ENCODE data around the gene SLX4IP.

SLX4IP gene

GRCh38 chr20:10448270-10449156 lies 13.4 kb downstream of the SLX4IP start:
- Histone ChIP-seq H3K36me3 (ENCODE audit: insufficient read depth, low read length) (no peaks in the 10 kb centered on the region), H3K9ac (ENCODE audit: insufficient read length) (peak overlapping the region; percentile 11), H3K4me3 (no peak overlapping the region), H3K9me3 (ENCODE audit: low read depth, low read length) (no peaks in the 10 kb centered on the region), H3K27ac (peak overlapping the region; percentile 72)
- DNase-seq (ENCODE audit: low read depth, low spot score), result no peak
- no peak for TF ChIP-seq POLR2AphosphoS5 (IDR thresholded peaks at IDR 0.05; ENCODE audit: borderline replicate concordance, low read depth, low read length)

- H3K27ac ChIP-seq, result peak overlapping the region; percentile 72
- no peak overlapping the region for H3K4me3 ChIP-seq
- H3K9me3 ChIP-seq (ENCODE audit: low read depth, low read length), result no peaks in the 10 kb centered on the region
- TF ChIP-seq POLR2AphosphoS5 (IDR thresholded peaks at IDR 0.05; ENCODE audit: borderline replicate concordance, low read depth, low read length) (no peak), EZH2 (IDR thresholded peaks at IDR 0.05) (no peak), FOXP2 (optimal IDR thresholded peaks at IDR 0.05; ENCODE audit: control extremely low read depth, extremely low read length, insufficient read depth) (no peak)
- no peak for DNase-seq (ENCODE audit: low read depth, low spot score)
- no peak overlapping the region for H3K9ac ChIP-seq (ENCODE audit: insufficient read length)
- no peaks in the 10 kb centered on the region for H3K36me3 ChIP-seq (ENCODE audit: insufficient read depth, low read length)
Observed at GRCh38 chr20:10449270-10449669, 14.2 kb downstream of the SLX4IP start.

DNA sequence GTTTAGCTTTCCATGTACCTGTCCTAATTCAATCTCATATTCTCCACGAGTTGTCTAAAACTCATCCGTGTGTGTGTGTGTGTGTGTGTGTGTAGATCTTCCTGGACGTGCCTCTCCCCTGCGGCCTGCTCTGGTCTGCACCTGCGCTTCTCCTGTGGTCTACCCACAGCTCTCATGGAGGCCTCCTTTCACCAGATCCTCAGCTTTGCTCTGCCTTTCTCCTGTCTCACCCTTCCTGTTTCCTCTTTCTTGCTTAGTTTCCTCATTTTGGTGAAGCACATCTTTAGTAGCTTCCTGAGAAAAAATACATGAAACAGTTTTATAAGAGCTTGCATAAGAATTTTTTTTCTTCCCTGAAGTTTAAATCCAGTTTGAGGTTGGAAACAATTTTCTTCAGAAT lies 18.1 kb downstream of the SLX4IP start:
- peaks cover under 1% of the 10 kb centered on the region; the same call in 1 of the 2 replicates for H3K36me3 ChIP-seq (ENCODE audit: insufficient read depth, low read length)
- H3K9me3 ChIP-seq (ENCODE audit: low read depth, low read length), result no peaks in the 10 kb centered on the region
- H3K27ac ChIP-seq, result peak overlapping the region; percentile 91
- H3K4me3 ChIP-seq, result no peak overlapping the region
- peak overlapping the region; percentile 50 for H3K9ac ChIP-seq (ENCODE audit: insufficient read length)
- no peak for DNase-seq (ENCODE audit: low read depth, low spot score)
- TF ChIP-seq POLR2AphosphoS5 (IDR thresholded peaks at IDR 0.05; ENCODE audit: borderline replicate concordance, low read depth, low read length), result no peak

- H3K9me3 ChIP-seq (ENCODE audit: low read depth, low read length), result no peaks in the 10 kb centered on the region
- peaks cover 4% of the 10 kb centered on the region; the same call in 1 of the 2 replicates for H3K36me3 ChIP-seq (ENCODE audit: insufficient read depth, low read length)
- peak overlapping the region; percentile 50 for H3K9ac ChIP-seq (ENCODE audit: insufficient read length)
- no peak for TF ChIP-seq FOXP2 (optimal IDR thresholded peaks at IDR 0.05; ENCODE audit: control extremely low read depth, extremely low read length, insufficient read depth)
- TF ChIP-seq POLR2AphosphoS5 (IDR thresholded peaks at IDR 0.05; ENCODE audit: borderline replicate concordance, low read depth, low read length), result no peak
- no peak for TF ChIP-seq EZH2 (IDR thresholded peaks at IDR 0.05)
- peak overlapping the region; percentile 91 for H3K27ac ChIP-seq
- no peak for DNase-seq (ENCODE audit: low read depth, low spot score)
- no peak overlapping the region for H3K4me3 ChIP-seq
Observed at GRCh38 chr20:10454151-10454750, 19.1 kb downstream of the SLX4IP start.

GRCh38 chr20:10461495-10461894 lies 26.4 kb downstream of the SLX4IP start:
- DNase-seq (ENCODE audit: low read depth, low spot score), result no peak
- no peaks in the 10 kb centered on the region; the same call in 1 of the 2 replicates for H3K9me3 ChIP-seq (ENCODE audit: low read depth, low read length)
- peaks cover 16% of the 10 kb centered on the region for H3K36me3 ChIP-seq (ENCODE audit: insufficient read depth, low read length)
- no peak overlapping the region for H3K9ac ChIP-seq (ENCODE audit: insufficient read length)
- H3K4me3 ChIP-seq, result no peak overlapping the region
- TF ChIP-seq POLR2AphosphoS5 (IDR thresholded peaks at IDR 0.05; ENCODE audit: borderline replicate concordance, low read depth, low read length) (no peak), FOXP2 (optimal IDR thresholded peaks at IDR 0.05; ENCODE audit: control extremely low read depth, extremely low read length, insufficient read depth) (no peak), EZH2 (IDR thresholded peaks at IDR 0.05) (no peak)
- H3K27ac ChIP-seq, result no peak overlapping the region

DNA sequence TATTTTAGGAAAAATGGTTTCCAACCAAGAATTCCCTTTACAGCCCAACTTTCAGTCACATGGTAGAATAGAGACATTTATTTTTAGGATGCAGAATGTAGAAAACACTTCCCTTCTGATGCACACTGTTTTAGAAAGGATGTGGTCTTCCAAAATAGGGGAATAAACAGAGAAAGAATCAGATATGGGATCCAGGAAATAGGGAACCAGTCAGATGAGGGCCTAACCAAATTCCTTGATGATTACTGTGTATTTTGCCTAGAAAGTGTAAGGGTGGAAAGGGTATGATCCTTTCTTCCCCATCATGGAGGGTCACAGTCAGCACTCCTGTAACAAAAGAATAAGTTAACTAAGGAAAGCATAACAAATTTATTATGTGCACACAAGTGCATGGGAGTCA lies 27.4 kb downstream of the SLX4IP start:
- H3K36me3 ChIP-seq (ENCODE audit: insufficient read depth, low read length), result peaks cover 16% of the 10 kb centered on the region
- H3K9me3 ChIP-seq (ENCODE audit: low read depth, low read length), result no peaks in the 10 kb centered on the region; the same call in 1 of the 2 replicates
- TF ChIP-seq POLR2AphosphoS5 (IDR thresholded peaks at IDR 0.05; ENCODE audit: borderline replicate concordance, low read depth, low read length), result no peak
- no peak for TF ChIP-seq FOXP2 (optimal IDR thresholded peaks at IDR 0.05; ENCODE audit: control extremely low read depth, extremely low read length, insufficient read depth)
- no peak for TF ChIP-seq EZH2 (IDR thresholded peaks at IDR 0.05)
- H3K4me3 ChIP-seq, result no peak overlapping the region
- DNase-seq (ENCODE audit: low read depth, low spot score), result no peak
- H3K9ac ChIP-seq (ENCODE audit: insufficient read length), result no peak overlapping the region
- no peak overlapping the region for H3K27ac ChIP-seq

DNA sequence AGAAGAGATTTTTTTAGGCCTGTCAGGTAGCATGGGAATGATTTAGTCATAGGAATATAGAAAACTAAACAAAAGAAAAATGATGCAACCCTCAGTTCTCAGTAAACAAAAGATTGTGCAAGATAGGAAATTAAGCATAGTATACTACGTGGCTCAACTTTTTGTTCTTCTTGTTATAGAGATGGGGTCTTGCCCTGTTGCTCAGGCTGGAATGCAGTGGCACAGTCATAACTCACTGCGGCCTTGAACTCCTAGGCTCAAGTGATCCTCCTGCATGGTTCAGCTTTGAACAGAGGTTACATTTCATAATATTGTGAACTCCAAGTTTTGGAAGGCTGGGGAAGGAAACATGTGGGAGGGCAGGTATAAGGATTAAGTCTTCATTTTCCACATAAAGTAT lies 28.5 kb downstream of the SLX4IP start:
- H3K9me3 ChIP-seq (ENCODE audit: low read depth, low read length), result no peaks in the 10 kb centered on the region; the same call in 1 of the 2 replicates
- H3K9ac ChIP-seq (ENCODE audit: insufficient read length), result no peak overlapping the region
- no peak for DNase-seq (ENCODE audit: low read depth, low spot score)
- no peak for TF ChIP-seq POLR2AphosphoS5 (IDR thresholded peaks at IDR 0.05; ENCODE audit: borderline replicate concordance, low read depth, low read length)
- H3K4me3 ChIP-seq, result no peak overlapping the region
- H3K36me3 ChIP-seq (ENCODE audit: insufficient read depth, low read length), result peaks cover 12% of the 10 kb centered on the region
- no peak overlapping the region for H3K27ac ChIP-seq

DNA sequence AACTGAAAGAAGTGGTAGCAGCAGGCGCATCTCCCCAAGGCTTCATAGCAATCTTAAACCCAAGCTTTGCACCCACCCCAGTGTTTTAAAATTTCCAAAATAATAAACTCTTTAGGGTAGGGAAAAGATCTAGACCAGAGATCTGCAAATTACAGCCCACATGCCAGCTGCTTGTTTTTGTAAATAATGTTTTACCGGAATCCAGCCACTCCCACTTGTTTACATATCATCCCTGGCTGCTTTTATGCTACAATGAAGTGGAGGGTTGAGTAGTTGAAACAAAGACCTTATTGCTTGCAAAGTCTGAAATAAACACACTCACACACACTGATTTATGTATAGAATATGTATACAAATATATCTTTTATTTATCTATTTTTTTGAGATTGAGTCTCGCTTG lies 30.0 kb downstream of the SLX4IP start:
- Histone ChIP-seq H3K36me3 (ENCODE audit: insufficient read depth, low read length) (peaks cover 12% of the 10 kb centered on the region), H3K9ac (ENCODE audit: insufficient read length) (no peak overlapping the region), H3K4me3 (no peak overlapping the region), H3K27ac (peak overlapping the region; percentile 59; the same call in 1 of the 2 replicates), H3K9me3 (ENCODE audit: low read depth, low read length) (no peaks in the 10 kb centered on the region; the same call in 1 of the 2 replicates)
- DNase-seq (ENCODE audit: low read depth, low spot score), result no peak
- TF ChIP-seq EZH2 (IDR thresholded peaks at IDR 0.05), result no peak
- TF ChIP-seq POLR2AphosphoS5 (IDR thresholded peaks at IDR 0.05; ENCODE audit: borderline replicate concordance, low read depth, low read length), result no peak
- TF ChIP-seq FOXP2 (optimal IDR thresholded peaks at IDR 0.05; ENCODE audit: control extremely low read depth, extremely low read length, insufficient read depth), result no peak

Data from SK-N-MC (cell line).